IMR-90 (cell line): Measurements from ENCODE around the gene PHACTR3. TPM values are rescaled to one million over a fixed set of nuclear protein-coding genes. Genes with fewer than 3 reads are reported as not detected.

Experiments used
- ATAC-seq: fragments of 200-7000 bp; cut with Tn5 transposase; 2 replicates; pipeline ENCODE4 v1.9.1; 2020; ENCODE audit warnings: low read depth, mild to moderate bottlenecking, moderate library complexity
- BruUV-seq: library from RNA; stranded (reverse); fragments of 400-500 nt; replicated peaks from 2 replicates; lab custom pipeline; 2021; lab: Mats Ljungman, UMichigan
- CTCF ChIA-PET: fragments of 300-600 bp; formaldehyde crosslinking; extraction: SDS; loops from one replicate; lab custom pipeline; 2021; ENCODE audit warnings: antibody characterized with exemption; lab: Yijun Ruan, JAX
- POLR2A ChIA-PET: fragments of 300-600 bp; sonication (Branson Sonifier 250); formaldehyde crosslinking; loops from one replicate; lab custom pipeline; 2022; ENCODE audit warnings: antibody characterized with exemption; ENCODE audit not compliant: unreplicated experiment; lab: Charles Lee
- DNase-seq: peaks from one replicate; pipeline ENCODE4 v3.0.0; 2013
- H2AFZ ChIP-seq: replicated peaks from 2 replicates; pipeline ENCODE3; 2013; ENCODE audit warnings: low read length, mild to moderate bottlenecking; ENCODE audit not compliant: poor library complexity
- H2AK5ac ChIP-seq: 2 replicates; pipeline ENCODE4 v1.6.1; 2013; ENCODE audit warnings: low read depth, low read length, inconsistent platforms
- H2AK9ac ChIP-seq: replicated peaks from 2 replicates; pipeline ENCODE3; 2013; ENCODE audit warnings: mild to moderate bottlenecking, low read depth, low read length, moderate library complexity; ENCODE audit not compliant: poor library complexity
- H2BK120ac ChIP-seq: 2 replicates; pipeline ENCODE4 v1.6.1; 2013; ENCODE audit warnings: low read depth, low read length, inconsistent platforms
- H2BK15ac ChIP-seq: 3 replicates; pipeline ENCODE4 v1.6.1; 2013; ENCODE audit warnings: low read depth, low read length, inconsistent platforms
- H2BK20ac ChIP-seq: 2 replicates; pipeline ENCODE4 v1.6.1; 2013; ENCODE audit warnings: low read depth, mild to moderate bottlenecking, inconsistent platforms, low read length, moderate library complexity
- H2BK5ac ChIP-seq: 2 replicates; pipeline ENCODE4 v1.6.1; 2013; ENCODE audit warnings: mild to moderate bottlenecking, low read depth, low read length, inconsistent platforms; ENCODE audit not compliant: poor library complexity, severe bottlenecking
- H3K14ac ChIP-seq: replicated peaks from 2 replicates; pipeline ENCODE4 v1.6.1; 2013; ENCODE audit warnings: low read depth, low read length, inconsistent platforms
- H3K18ac ChIP-seq: 2 replicates; pipeline ENCODE4 v1.6.1; 2013; ENCODE audit warnings: low read depth, low read length, control low read depth
- H3K23ac ChIP-seq: 2 replicates; pipeline ENCODE4 v1.6.1; 2013; ENCODE audit warnings: low read depth, low read length, inconsistent platforms
- H3K27ac ChIP-seq: 2 replicates; pipeline ENCODE4 v1.5.1; 2013; ENCODE audit warnings: mild to moderate bottlenecking, control low read depth, low read length; ENCODE audit not compliant: insufficient read depth
- H3K27me3 ChIP-seq: 2 replicates; pipeline ENCODE4 v1.6.1; 2013; ENCODE audit warnings: low read length; ENCODE audit not compliant: control insufficient read depth, insufficient read depth
- H3K36me3 ChIP-seq: 2 replicates; pipeline ENCODE4 v1.6.1; 2013; ENCODE audit warnings: low read length, mixed read lengths; ENCODE audit not compliant: control insufficient read depth, insufficient read depth
- H3K4ac ChIP-seq: 2 replicates; pipeline ENCODE4 v1.6.1; 2013; ENCODE audit warnings: low read depth, low read length, inconsistent platforms
- H3K4me1 ChIP-seq: 2 replicates; pipeline ENCODE4 v1.6.1; 2013; ENCODE audit warnings: low read length, mixed read lengths; ENCODE audit not compliant: control insufficient read depth, insufficient read depth
- H3K4me2 ChIP-seq: 2 replicates; pipeline ENCODE4 v1.6.1; 2013; ENCODE audit warnings: low read depth, mild to moderate bottlenecking, control low read depth, low read length, moderate library complexity
- H3K4me3 ChIP-seq: 2 replicates; pipeline ENCODE4 v1.5.1; 2013; ENCODE audit warnings: low read depth, mild to moderate bottlenecking, control low read depth, low read length, moderate library complexity; ENCODE audit not compliant: insufficient read depth
- H3K56ac ChIP-seq: 2 replicates; pipeline ENCODE4 v1.6.1; 2013; ENCODE audit warnings: low read length, inconsistent platforms; ENCODE audit not compliant: insufficient read depth; ENCODE audit errors: extremely low read depth
- H3K79me1 ChIP-seq, 2 experiments: 2 replicates each; pipeline ENCODE4 v1.6.1; 2013; ENCODE audit warnings: low read length in 2 of 2, inconsistent platforms in 1 of 2, low read depth in 1 of 2
- H3K9ac ChIP-seq: 2 replicates; pipeline ENCODE4 v1.6.1; 2013; ENCODE audit warnings: low read depth, low read length, control low read depth
- H3K9me1 ChIP-seq: 2 replicates; pipeline ENCODE4 v1.6.1; 2013; ENCODE audit warnings: low read length, inconsistent platforms; ENCODE audit not compliant: insufficient read depth
- H3K9me3 ChIP-seq: 2 replicates; pipeline ENCODE4 v1.6.1; 2013; ENCODE audit warnings: low read length; ENCODE audit not compliant: control insufficient read depth, insufficient read depth
- H4K20me1 ChIP-seq: 2 replicates; pipeline ENCODE4 v1.6.1; 2013; ENCODE audit warnings: low read length, inconsistent platforms; ENCODE audit not compliant: insufficient read depth
- H4K5ac ChIP-seq: 2 replicates; pipeline ENCODE4 v1.6.1; 2013; ENCODE audit warnings: mild to moderate bottlenecking, low read depth, low read length, control low read depth
- H4K8ac ChIP-seq, 2 experiments: 2 replicates each; pipeline ENCODE4 v1.6.1; 2013; ENCODE audit warnings: low read depth in 2 of 2, low read length in 2 of 2, control low read depth in 1 of 2, inconsistent platforms in 1 of 2
- H4K91ac ChIP-seq: 2 replicates; pipeline ENCODE4 v1.6.1; 2013; ENCODE audit warnings: low read depth, low read length, inconsistent platforms; ENCODE audit not compliant: insufficient read depth
- BHLHE40 ChIP-seq: fragments of 150-350 bp; IDR thresholded peaks from 2 replicates; pipeline ENCODE4 v1.6.1; 2016; ENCODE audit warnings: mild to moderate bottlenecking, low read depth, low read length
- CEBPB ChIP-seq: IDR thresholded peaks from 2 replicates; pipeline ENCODE4 v1.6.1; 2012; ENCODE audit warnings: low read depth, low read length, improper control_type of control experiment
- CHD1 ChIP-seq: IDR thresholded peaks from 2 replicates; pipeline ENCODE4 v1.6.1; 2012; ENCODE audit warnings: low read depth, low read length, improper control_type of control experiment
- ELK1 ChIP-seq: fragments of 150-350 bp; IDR thresholded peaks from 2 replicates; pipeline ENCODE4 v1.6.1; 2016; ENCODE audit warnings: low read depth, mild to moderate bottlenecking, low read length, moderate library complexity, borderline replicate concordance
- FOS ChIP-seq: fragments of 150-350 bp; IDR thresholded peaks from 2 replicates; pipeline ENCODE4 v1.6.1; 2016; ENCODE audit warnings: low read depth, low read length
- MAFK ChIP-seq: IDR thresholded peaks from 2 replicates; pipeline ENCODE4 v1.6.1; 2012; ENCODE audit warnings: low read depth, low read length, improper control_type of control experiment
- MAZ ChIP-seq: IDR thresholded peaks from 2 replicates; pipeline ENCODE4 v1.6.1; 2012; ENCODE audit warnings: low read depth, mild to moderate bottlenecking, low read length, improper control_type of control experiment, moderate library complexity, borderline replicate concordance
- MXI1 ChIP-seq: IDR thresholded peaks from 2 replicates; pipeline ENCODE4 v1.6.1; 2012; ENCODE audit warnings: low read depth, mild to moderate bottlenecking, low read length, moderate library complexity, borderline replicate concordance
- POLR2A ChIP-seq: IDR thresholded peaks from 2 replicates; pipeline ENCODE4 v1.6.1; 2012; ENCODE audit warnings: mild to moderate bottlenecking, low read depth, low read length
- RAD21 ChIP-seq: IDR thresholded peaks from 2 replicates; pipeline ENCODE4 v1.6.1; 2012; ENCODE audit warnings: low read length, improper control_type of control experiment
- RFX5 ChIP-seq: IDR thresholded peaks from 2 replicates; pipeline ENCODE4 v1.8.0; 2012; ENCODE audit warnings: low read depth, mild to moderate bottlenecking, low read length, moderate library complexity
- USF2 ChIP-seq: fragments of 150-350 bp; IDR thresholded peaks from 2 replicates; pipeline ENCODE4 v1.6.1; 2017; ENCODE audit warnings: mild to moderate bottlenecking, antibody characterized with exemption, low read length, low read depth
- WGBS, 2 experiments: methylation state at CpG; one replicate each; pipeline versions ENCODE4 v1.1.5 to v1.1.7; 2013; ENCODE audit warnings: missing lambda C conversion rate in 2 of 2; ENCODE audit not compliant: insufficient read length in 1 of 2; ENCODE audit errors: extremely low coverage in 2 of 2; 5-methylcytosine and 5-hydroxymethylcytosine counted together
- dilution Hi-C: fragments of 300-500 bp; cut with HindIII; formaldehyde crosslinking; loops from one replicate; pipeline ENCODE4 v1.14.3; 2018; ENCODE audit warnings: low sequenced_read_pairs; ENCODE audit not compliant: unreplicated experiment
- in situ Hi-C: fragments of 300-500 bp; cut with MboI; formaldehyde crosslinking; loops from 3 replicates; pipeline ENCODE4 v1.14.3; 2019; ENCODE audit warnings: low sequenced_read_pairs, inconsistent platforms, mixed read lengths
- intact Hi-C: fragments of 100-400 bp; cut with micrococcal nuclease; formaldehyde crosslinking; loops from 2 replicates; pipeline ENCODE4 v1.10.0; 2022
- polyA plus RNA-seq, 3 experiments: library from polyadenylated mRNA; depleted of rRNA; stranded (reverse); fragments of >200 nt; gene quantifications; 2 replicates each; pipeline ENCODE4 v1.2.3, GENCODE V29; 2012; ENCODE audit warnings: low replicate concordance in 1 of 3
- total RNA-seq: library from RNA; depleted of rRNA; stranded (reverse); fragments of >200 nt; gene quantifications from 2 replicates; pipeline ENCODE4 v1.2.3, GENCODE V29; 2012

The PHACTR3 gene
- total and polyA plus RNA-seq, 2 of the 4 experiments (the other 2 are of a cell fraction): not detected

GRCh38 chr20:59884494-59884893 lies 280.2 kb downstream of the PHACTR3 start:
- Histone ChIP-seq H3K9me1 (no peaks in the 10 kb centered on the region), H2BK20ac (no peak overlapping the region), H3K4me2 (no peak overlapping the region), H4K91ac (no peak overlapping the region), H2BK120ac (no peak overlapping the region), H4K5ac (no peak overlapping the region), H3K27me3 (no peaks in the 10 kb centered on the region), H3K14ac (no peak overlapping the region), H3K4ac (no peak overlapping the region), H3K9me3 (no peaks in the 10 kb centered on the region), H3K79me1 (no peaks in the 10 kb centered on the region), H3K23ac (no peak overlapping the region), H3K4me1 (no peaks in the 10 kb centered on the region), H3K18ac (no peak overlapping the region), H2BK5ac (no peak overlapping the region), H4K8ac (no peak overlapping the region), H3K4me3 (no peak overlapping the region), H4K20me1 (no peaks in the 10 kb centered on the region), H2AFZ (no peak overlapping the region), H3K27ac (no peak overlapping the region), H2BK15ac (no peak overlapping the region), H3K9ac (no peak overlapping the region), H3K56ac (no peak overlapping the region), H2AK5ac (no peak overlapping the region), H2AK9ac (no peak overlapping the region), H3K36me3 (no peaks in the 10 kb centered on the region)
- no TSS peak for BruUV-seq
- intact Hi-C loops: no loop called here
- TF ChIP-seq RFX5 (no peak), RAD21 (no peak), FOS (no peak), MAFK (no peak), MXI1 (no peak), CHD1 (no peak), MAZ (no peak), ELK1 (no peak), USF2 (no peak), POLR2A (no peak), BHLHE40 (no peak), CEBPB (no peak)
- in situ Hi-C loops: no loop called here
- WGBS, 2 experiments: no CpG with 5 or more reads among the region's 3 CpGs
- CTCF ChIA-PET: interaction anchor here (1.0 kb wide), 1 partner anchor 18 kb away, joined by 3 read pairs; no protein-coding TSS in a partner anchor
- POLR2A ChIA-PET: no interaction called here
- dilution Hi-C loops: no loop called here
- ATAC-seq (no peak), DNase-seq (no peak)
